Measurements from ENCODE around the gene EPHA5.

The EPHA5 gene

GRCh38 chr4:65407483-65407882 lies 262.8 kb downstream of the EPHA5 start:
- Histone ChIP-seq H3K27me3 (no peaks in the 10 kb centered on the region), H3K36me3 (no peaks in the 10 kb centered on the region), H3K9me3 (no peaks in the 10 kb centered on the region), H3K4me3 (ENCODE audit: low read depth, low read length) (no peak overlapping the region), H3K4me1 (peaks cover 14% of the 10 kb centered on the region)
- no peak for DNase-seq
- no peak for TF ChIP-seq CTCF (IDR thresholded peaks at IDR 0.05; ENCODE audit: low read depth, low read length)

DNA sequence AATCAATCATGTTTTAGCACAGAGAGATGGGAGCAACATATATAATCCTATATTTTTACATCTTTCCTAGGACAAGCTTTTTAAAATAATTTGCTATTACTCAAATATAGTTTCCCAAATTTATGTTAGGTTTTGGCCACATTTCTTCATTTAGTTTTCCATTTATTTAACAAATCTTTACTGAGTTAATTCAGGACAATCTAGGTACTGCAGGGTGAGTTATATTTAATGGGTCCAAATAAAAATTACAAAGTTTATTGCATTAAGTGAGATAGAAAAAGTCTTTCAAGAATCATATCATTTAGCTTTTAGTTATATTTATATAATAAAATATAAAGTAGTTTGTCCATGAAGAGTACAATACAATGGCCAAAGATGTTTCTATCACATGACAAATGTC lies 269.2 kb downstream of the EPHA5 start:
- Histone ChIP-seq H3K9me3 (no peaks in the 10 kb centered on the region), H3K4me3 (ENCODE audit: low read depth, low read length) (no peak overlapping the region), H3K27me3 (no peaks in the 10 kb centered on the region), H3K36me3 (no peaks in the 10 kb centered on the region), H3K4me1 (peaks cover 14% of the 10 kb centered on the region)
- TF ChIP-seq CTCF (IDR thresholded peaks at IDR 0.05; ENCODE audit: low read depth, low read length) = no peak
- no peak for DNase-seq

GRCh38 chr4:65399084-65399483 lies 271.2 kb downstream of the EPHA5 start:
- TF ChIP-seq CTCF (IDR thresholded peaks at IDR 0.05; ENCODE audit: low read depth, low read length) = no peak
- H3K36me3 ChIP-seq = no peaks in the 10 kb centered on the region
- peak; percentile 53 for DNase-seq

DNA sequence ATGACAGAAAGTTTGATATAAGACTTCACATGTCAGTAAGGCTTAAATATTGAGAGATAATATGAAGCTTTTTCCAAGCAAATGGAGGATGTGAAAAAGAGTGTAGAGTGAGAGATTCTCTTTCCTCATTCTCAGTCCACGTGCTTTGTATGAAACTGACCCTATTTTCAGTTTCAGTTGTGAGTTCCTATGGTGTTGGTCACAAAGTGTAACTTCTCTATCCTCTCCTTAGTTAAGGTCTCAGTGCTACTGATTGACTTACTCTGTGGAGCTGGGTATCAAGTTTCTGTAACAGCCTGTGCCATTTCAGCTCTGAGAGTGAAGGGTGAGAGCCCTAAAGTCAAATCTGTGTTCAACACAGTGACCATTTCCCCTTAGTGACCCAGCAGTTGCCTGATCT lies 277.2 kb downstream of the EPHA5 start:
- no peaks in the 10 kb centered on the region for H3K9me3 ChIP-seq
- TF ChIP-seq CTCF (IDR thresholded peaks at IDR 0.05; ENCODE audit: low read depth, low read length) = no peak
- H3K27me3 ChIP-seq = no peaks in the 10 kb centered on the region
- H3K36me3 ChIP-seq = no peaks in the 10 kb centered on the region
- H3K4me1 ChIP-seq = peaks cover 5% of the 10 kb centered on the region; the same call in 1 of the 2 replicates
- H3K4me3 ChIP-seq (ENCODE audit: low read depth, low read length) = no peak overlapping the region
- DNase-seq = no peak

More at GRCh38 chr4:65399084-65399483, 271.2 kb downstream of the EPHA5 start:
- peaks cover 4% of the 10 kb centered on the region; the same call in 1 of the 2 replicates for H3K4me1 ChIP-seq
- no peak overlapping the region for H3K4me3 ChIP-seq (ENCODE audit: low read depth, low read length)
- H3K9me3 ChIP-seq = no peaks in the 10 kb centered on the region
- H3K27me3 ChIP-seq = no peaks in the 10 kb centered on the region

DNA sequence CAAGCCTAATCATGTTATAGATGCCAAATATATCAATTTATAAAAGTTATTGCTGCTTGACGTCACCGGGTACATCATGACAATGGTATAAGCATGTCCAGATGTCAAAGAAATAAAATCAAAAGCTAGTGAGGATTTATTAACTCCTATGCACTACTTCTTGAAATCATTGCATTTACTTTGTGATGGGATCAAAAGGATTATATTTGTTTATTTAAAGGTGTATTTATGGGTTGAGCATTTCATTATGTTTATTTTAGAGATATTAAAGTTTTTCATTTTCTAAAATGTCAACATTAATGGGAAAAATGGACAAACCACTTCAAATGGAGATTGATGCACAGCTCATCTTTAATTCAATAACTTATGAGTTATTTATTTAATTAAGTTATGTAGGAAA lies 277.8 kb downstream of the EPHA5 start:
- H3K36me3 ChIP-seq = no peaks in the 10 kb centered on the region
- H3K27me3 ChIP-seq = no peaks in the 10 kb centered on the region
- no peak for TF ChIP-seq CTCF (IDR thresholded peaks at IDR 0.05; ENCODE audit: low read depth, low read length)

GRCh38 chr4:65391814-65392213 lies 278.5 kb downstream of the EPHA5 start:
- no peaks in the 10 kb centered on the region for H3K36me3 ChIP-seq
- peaks cover 5% of the 10 kb centered on the region; the same call in 1 of the 2 replicates for H3K4me1 ChIP-seq
- no peak for DNase-seq
- no peak for TF ChIP-seq CTCF (IDR thresholded peaks at IDR 0.05; ENCODE audit: low read depth, low read length)
- no peaks in the 10 kb centered on the region for H3K27me3 ChIP-seq
- H3K4me3 ChIP-seq (ENCODE audit: low read depth, low read length) = no peak overlapping the region
- H3K9me3 ChIP-seq = no peaks in the 10 kb centered on the region

More for the DNA sequence above, 277.8 kb downstream of the EPHA5 start:
- Histone ChIP-seq H3K4me3 (ENCODE audit: low read depth, low read length) (no peak overlapping the region), H3K9me3 (no peaks in the 10 kb centered on the region), H3K4me1 (peaks cover 5% of the 10 kb centered on the region; the same call in 1 of the 2 replicates)
- DNase-seq = no peak

All from BE2C (cell line).